DND-41 (cell line): ENCODE measurements around the gene OR2M7.
"Not testable (repeated sequence)": the region's sequence is repeated elsewhere in the genome, so short reads cannot be mapped to it uniquely, and the experiment has no call there.

Experiments
- CTCF ChIP-seq: IDR thresholded peaks from 2 replicates; pipeline ENCODE4 v1.5.1; 2012; ENCODE audit warnings: borderline replicate concordance, low read length, moderate library complexity, mild to moderate bottlenecking; ENCODE audit not compliant: poor library complexity, severe bottlenecking; ENCODE audit errors: extremely low read depth
- EZH2 ChIP-seq: IDR thresholded peaks from 3 replicates; pipeline ENCODE4 v1.6.1; 2012; ENCODE audit warnings: borderline replicate concordance, low read depth, mild to moderate bottlenecking, moderate library complexity, low read length, inconsistent platforms; ENCODE audit not compliant: severe bottlenecking

GRCh38 chr1:248306740-248307139, 17.6 kb downstream of the OR2M7 start:
- not testable (repeated sequence) for TF ChIP-seq CTCF, EZH2
